HepG2 (cell line): ENCODE data around the gene IL17D. TPM values are rescaled to one million over a fixed set of nuclear protein-coding genes. Genes with fewer than 3 reads are reported as not detected.
"Not testable (repeated sequence)": the region's sequence is repeated elsewhere in the genome, so short reads cannot be mapped to it uniquely, and the experiment has no call there.

Experiments
- ATAC-seq: fragments of 200-7000 bp; cut with Tn5 transposase; 3 replicates; pipeline ENCODE4 v1.9.1; 2020; ENCODE audit warnings: mild to moderate bottlenecking, moderate library complexity
- BruUV-seq: library from RNA; stranded (reverse); fragments of 400-500 nt; replicated peaks from 2 replicates; lab custom pipeline; 2021; lab: Mats Ljungman, UMichigan
- CTCF ChIA-PET: fragments of 300-600 bp; formaldehyde crosslinking; extraction: SDS; loops from one replicate; lab custom pipeline; 2021; ENCODE audit warnings: low total read pairs, inconsistent platforms, low intra/inter-chr PET ratio; lab: Yijun Ruan, JAX
- POLR2A ChIA-PET: fragments of 350-600 bp; sonication (Branson Sonifier 250); formaldehyde crosslinking; loops from one replicate; lab custom pipeline; 2020; ENCODE audit warnings: antibody characterized with exemption, inconsistent platforms; lab: Yijun Ruan, JAX
- DNase-seq: peaks from one replicate; pipeline ENCODE4 v3.0.0-alpha.2; 2015; ENCODE audit warnings: low spot score
- FAIRE-seq: peaks from 3 replicates; lab custom pipeline; 2011; peaks lifted over from hg19 to GRCh38; lab: Jason Lieb, UNC
- H2AFZ ChIP-seq: one replicate; pipeline ENCODE4 v1.6.1; 2011; ENCODE audit warnings: low read length, inconsistent platforms
- H3K27ac ChIP-seq: fragments of 300-600 bp; 3 replicates; pipeline ENCODE4 v1.8.0; 2011; ENCODE audit warnings: mixed run types, mild to moderate bottlenecking, mixed read lengths, low read length, inconsistent platforms; ENCODE audit not compliant: insufficient read depth; ENCODE audit errors: extremely low read length
- H3K27me3 ChIP-seq, 2 experiments: fragments of 200-600 bp in 1 of 2; 2 replicates in 1 of 2; 3 replicates in 1 of 2; pipeline versions ENCODE4 v1.6.0 to v1.8.0; 2011; ENCODE audit warnings: low read length in 2 of 2, mild to moderate bottlenecking in 2 of 2, moderate library complexity in 2 of 2, inconsistent platforms in 1 of 2; ENCODE audit not compliant: insufficient read depth in 2 of 2, control insufficient read depth in 1 of 2
- H3K36me3 ChIP-seq, 2 experiments: fragments of 200-600 bp in 1 of 2; replicated peaks in 1 of 2; 2 replicates in 1 of 2; 3 replicates in 1 of 2; pipeline versions ENCODE4 v1.5.1 to v1.8.0; 2011; ENCODE audit warnings: low read length in 2 of 2, inconsistent platforms in 1 of 2; ENCODE audit not compliant: insufficient read depth in 2 of 2, control insufficient read depth in 1 of 2
- H3K4me1 ChIP-seq: 2 replicates; pipeline ENCODE4 v1.5.1; 2012; ENCODE audit warnings: low read length, inconsistent platforms; ENCODE audit not compliant: insufficient read depth
- H3K4me2 ChIP-seq: 2 replicates; pipeline ENCODE4 v1.6.0; 2011; ENCODE audit warnings: low read depth, low read length, inconsistent platforms
- H3K4me3 ChIP-seq, 3 experiments: fragments of 200-600 bp in 1 of 3; sonication (generic), shearing (Covaris generic) in 1 of 3; replicated peaks in 1 of 3; 2 replicates each; pipeline ENCODE4 v1.5.1; 2011 to 2016; ENCODE audit warnings: low read length in 3 of 3, inconsistent platforms in 2 of 3, low read depth in 2 of 3, mild to moderate bottlenecking in 2 of 3, control low read depth in 1 of 3, mixed read lengths in 1 of 3; ENCODE audit not compliant: insufficient read depth in 1 of 3
- H3K79me2 ChIP-seq: one replicate; pipeline ENCODE4 v1.6.1; 2011; ENCODE audit warnings: low read length, inconsistent platforms; ENCODE audit not compliant: insufficient read depth
- H3K9ac ChIP-seq: 2 replicates; pipeline ENCODE4 v1.6.0; 2011; ENCODE audit warnings: mild to moderate bottlenecking, low read depth, low read length, inconsistent platforms; ENCODE audit not compliant: insufficient read depth
- H3K9me3 ChIP-seq: 2 replicates; pipeline ENCODE4 v1.5.1; 2012; ENCODE audit warnings: mild to moderate bottlenecking, low read length
- H4K20me1 ChIP-seq: 2 replicates; pipeline ENCODE4 v1.6.0; 2011; ENCODE audit warnings: inconsistent platforms, mild to moderate bottlenecking, low read length, moderate library complexity; ENCODE audit not compliant: insufficient read depth
- EEA1 ChIP-seq: sonication (generic); formaldehyde crosslinking; IDR thresholded peaks from 2 replicates; pipeline ENCODE4 v1.5.1; 2020; ENCODE audit warnings: mild to moderate bottlenecking, missing genetic modification reagents, borderline replicate concordance
- GATAD1 ChIP-seq: IDR thresholded peaks from 2 replicates; pipeline ENCODE4 v1.6.1; 2016; ENCODE audit warnings: missing genetic modification reagents, missing compliant biosample characterization
- MEIS2 ChIP-seq: sonication (generic); formaldehyde crosslinking; IDR thresholded peaks from 2 replicates; pipeline ENCODE4 v1.9.0; 2021; ENCODE audit warnings: mild to moderate bottlenecking, missing genetic modification reagents
- MIXL1 ChIP-seq: IDR thresholded peaks from 2 replicates; pipeline ENCODE4 v1.6.1; 2016
- MTA1 ChIP-seq: sonication (generic); formaldehyde crosslinking; IDR thresholded peaks from 2 replicates; pipeline ENCODE4 v1.4.0; 2020; ENCODE audit warnings: missing genetic modification reagents, mild to moderate bottlenecking, borderline replicate concordance
- MYC ChIP-seq: sonication (generic); formaldehyde crosslinking; IDR thresholded peaks from 2 replicates; pipeline ENCODE4 v1.9.0; 2021; ENCODE audit warnings: missing genetic modification reagents, borderline replicate concordance
- NR3C1 ChIP-seq: sonication (generic); formaldehyde crosslinking; IDR thresholded peaks from 2 replicates; pipeline ENCODE4 v1.4.0; 2020; ENCODE audit warnings: missing genetic modification reagents
- REL ChIP-seq: sonication (generic); formaldehyde crosslinking; conservative IDR thresholded peaks from 2 replicates; pipeline ENCODE4 v1.8.0; 2022; ENCODE audit warnings: mild to moderate bottlenecking, missing genetic modification reagents, moderate library complexity
- SP140L ChIP-seq: sonication (generic); formaldehyde crosslinking; IDR thresholded peaks from 2 replicates; pipeline ENCODE4 v1.4.0; 2020; ENCODE audit warnings: missing genetic modification reagents, borderline replicate concordance
- SPEN ChIP-seq: sonication (generic); formaldehyde crosslinking; IDR thresholded peaks from 2 replicates; pipeline ENCODE4 v1.5.1; 2020; ENCODE audit warnings: low read depth, mild to moderate bottlenecking, missing genetic modification reagents
- ZNF7 ChIP-seq: IDR thresholded peaks from 2 replicates; pipeline ENCODE4 v1.6.1; 2016; ENCODE audit warnings: missing biosample characterization, missing genetic modification reagents
- WGBS: methylation state at CpG from one replicate; pipeline ENCODE4 v1.1.6; 2017; ENCODE audit warnings: low lambda C conversion rate; 5-methylcytosine and 5-hydroxymethylcytosine counted together
- in situ Hi-C: cut with HindIII; loops from 2 replicates; pipeline ENCODE4 v1.10.0; 2017; ENCODE audit warnings: low pct_unique_long_range_greater_than_20kb; ENCODE audit not compliant: extremely low pct_ligation_motif_present
- intact Hi-C: fragments of 100-400 bp; cut with micrococcal nuclease; formaldehyde crosslinking; loops from one replicate; pipeline ENCODE4 v1.10.0; 2022; ENCODE audit not compliant: unreplicated experiment
- polyA plus RNA-seq, 8 experiments: library from polyadenylated mRNA; depleted of rRNA in 3 of 8; stranded (reverse) in 7 of 8; unstranded in 1 of 8; fragments of >200 nt; fragmentation: Illumina TruSeq in 4 of 8; extraction: Trizol in 4 of 8; gene quantifications; 2 replicates each; pipeline versions ENCODE4 v1.2.1 to v1.2.3, GENCODE V29; 2011 to 2016; ENCODE audit warnings: low read depth in 4 of 8, missing spikeins in 1 of 8, mixed read lengths in 1 of 8; ENCODE audit not compliant: insufficient read depth in 1 of 8
- total RNA-seq, 5 experiments: library from RNA; depleted of rRNA; stranded (reverse); fragments of >200 nt; fragmentation: Illumina TruSeq; extraction: Trizol; gene quantifications; 2 replicates each; pipeline ENCODE4 v1.2.3, GENCODE V29; 2016; ENCODE audit warnings: low read depth in 1 of 5

The IL17D gene
- total and polyA plus RNA-seq, 2 of the 13 experiments (the other 11 are each of a cell fraction or from before 2014, with no cell fraction given) = 1.1 to 2.2 TPM

DNA sequence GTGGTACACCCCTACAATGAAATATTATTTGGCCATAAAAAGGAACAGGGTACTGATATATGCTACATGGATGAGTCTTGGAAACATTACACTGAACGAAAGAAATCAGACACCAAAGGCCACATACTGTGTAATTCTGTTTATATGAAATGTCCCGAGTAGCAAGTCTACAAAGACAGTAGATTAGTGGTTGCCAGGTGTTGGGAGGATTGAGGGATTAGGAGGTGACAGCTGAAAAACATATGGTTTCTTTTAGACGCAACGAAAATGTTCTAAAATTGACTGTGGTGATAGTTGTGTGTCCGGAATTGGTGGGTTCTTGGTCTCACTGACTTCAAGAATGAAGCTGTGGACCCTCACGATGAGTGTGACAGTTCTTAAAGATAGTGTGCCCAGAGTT lies 35.1 kb downstream of the IL17D start:
- in situ Hi-C loops (no loop called here), intact Hi-C loops (no loop called here)
- H4K20me1 ChIP-seq = no peaks in the 10 kb centered on the region
- H2AFZ ChIP-seq = no peak overlapping the region
- TF ChIP-seq SPEN (no peak), MTA1 (no peak), MIXL1 (CRISPR knock-in tag) (no peak), GATAD1 (CRISPR knock-in tag) (no peak), MEIS2 (CRISPR knock-in tag) (no peak)
- ChIA-PET CTCF (no interaction called here), POLR2A (no interaction called here)
- H3K9ac ChIP-seq = no peak overlapping the region
- DNase-seq = no peak
- peaks cover 0 to 4% of the 10 kb centered on the region in 2 experiments; a peak in 1 of 5 replicates for H3K36me3 ChIP-seq
- H3K27me3 ChIP-seq = no peaks in the 10 kb centered on the region
- H3K79me2 ChIP-seq = no peaks in the 10 kb centered on the region
- WGBS = 94% methylated on average over 6 of the region's 6 CpGs
- no peak overlapping the region for H3K27ac ChIP-seq
- no peaks in the 10 kb centered on the region for H3K4me1 ChIP-seq
- no peak overlapping the region for H3K4me3 ChIP-seq
- no peak for FAIRE-seq
- BruUV-seq = no TSS peak
- no peaks in the 10 kb centered on the region for H3K9me3 ChIP-seq
- no peak for ATAC-seq
- no peak overlapping the region for H3K4me2 ChIP-seq

DNA sequence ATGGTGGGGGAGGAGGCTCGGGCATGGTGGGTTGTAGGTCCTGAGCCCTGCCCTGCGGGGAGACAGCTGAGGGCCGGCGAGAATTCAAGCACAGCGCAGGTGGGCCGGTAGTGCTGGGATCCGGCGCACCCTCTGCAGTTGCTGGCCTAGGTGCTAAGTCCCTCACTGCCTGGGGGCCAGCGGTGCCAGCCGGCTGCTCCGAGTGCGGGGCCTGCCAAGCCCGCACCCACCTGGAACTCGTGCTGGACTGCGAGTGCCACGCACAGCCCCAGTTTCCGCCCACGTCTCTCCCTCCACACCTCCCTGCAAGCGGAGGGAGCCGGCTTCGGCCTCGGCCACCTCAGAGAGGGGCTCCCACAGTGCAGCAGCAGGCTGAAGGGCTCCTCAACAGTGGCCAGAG lies 36.5 kb downstream of the IL17D start:
- Histone ChIP-seq H3K27me3 (no peaks in the 10 kb centered on the region), H3K79me2 (no peaks in the 10 kb centered on the region), H3K4me3 (no peak overlapping the region), H3K9ac (no peak overlapping the region), H3K36me3 (peaks cover 0 to 4% of the 10 kb centered on the region in 2 experiments; a peak in 1 of 5 replicates), H4K20me1 (no peaks in the 10 kb centered on the region), H3K27ac (no peak overlapping the region), H2AFZ (no peak overlapping the region), H3K4me1 (no peaks in the 10 kb centered on the region), H3K4me2 (no peak overlapping the region), H3K9me3 (no peaks in the 10 kb centered on the region)
- TF ChIP-seq MYC (no peak), SP140L (CRISPR knock-in tag) (no peak), EEA1 (CRISPR knock-in tag) (no peak), ZNF7 (CRISPR knock-in tag) (no peak), REL (no peak), NR3C1 (no peak)
- no TSS peak for BruUV-seq
- intact Hi-C loops (no loop called here), in situ Hi-C loops (no loop called here)
- ATAC-seq (no peak), DNase-seq (no peak), FAIRE-seq (no peak)
- WGBS = 80% methylated on average over 1 of the region's 22 CpGs
- CTCF ChIA-PET = no interaction called here
- POLR2A ChIA-PET = no interaction called here

DNA sequence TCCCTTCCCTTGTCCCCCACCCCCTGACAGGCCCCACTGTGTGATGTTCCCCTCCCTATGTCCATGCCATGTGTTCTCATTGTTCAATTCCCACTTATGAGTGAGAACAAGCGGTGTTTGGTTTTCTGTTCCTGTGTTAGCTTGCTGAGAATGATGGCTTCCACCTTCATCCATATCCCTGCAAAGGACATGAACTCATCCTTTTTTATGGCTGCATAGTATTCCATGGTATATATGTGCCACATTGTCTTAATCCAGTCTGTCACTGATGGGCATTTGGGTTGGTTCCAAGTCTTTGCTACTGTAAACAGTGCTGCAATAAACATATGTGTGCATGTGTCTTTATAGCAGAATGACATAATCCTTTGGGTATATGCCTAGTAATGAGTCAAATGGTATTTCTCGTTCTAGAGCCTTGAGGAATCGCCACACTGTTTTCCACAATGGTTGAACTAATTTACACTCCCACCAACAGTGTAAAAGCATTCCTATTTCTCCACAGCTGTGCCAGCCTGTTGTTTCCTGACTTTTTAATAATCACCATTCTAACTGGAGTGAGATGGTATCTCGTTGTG lies 40.4 kb downstream of the IL17D start:
- H3K27ac ChIP-seq, FAIRE-seq, DNase-seq, H3K4me2 ChIP-seq, H3K36me3 ChIP-seq, H3K27me3 ChIP-seq, H3K9ac ChIP-seq, H4K20me1 ChIP-seq, H3K4me3 ChIP-seq, in situ Hi-C loops, CTCF ChIA-PET, H3K4me1 ChIP-seq, H3K9me3 ChIP-seq, POLR2A ChIA-PET, H2AFZ ChIP-seq, intact Hi-C loops, ATAC-seq, BruUV-seq, H3K79me2 ChIP-seq: not testable (repeated sequence)
- WGBS = 98% methylated on average over 4 of the region's 4 CpGs
